IMR-90 (cell line): Measurements from ENCODE around the gene MYO5A. TPM values are rescaled to one million over a fixed set of nuclear protein-coding genes. Genes with fewer than 3 reads are reported as not detected.

Experiments
- ATAC-seq: fragments of 200-7000 bp; cut with Tn5 transposase; 2 replicates; pipeline ENCODE4 v1.9.1; 2020; ENCODE audit warnings: low read depth, mild to moderate bottlenecking, moderate library complexity
- BruUV-seq: library from RNA; stranded (reverse); fragments of 400-500 nt; replicated peaks from 2 replicates; lab custom pipeline; 2021; lab: Mats Ljungman, UMichigan
- CTCF ChIA-PET: fragments of 300-600 bp; formaldehyde crosslinking; extraction: SDS; loops from one replicate; lab custom pipeline; 2021; ENCODE audit warnings: antibody characterized with exemption; lab: Yijun Ruan, JAX
- POLR2A ChIA-PET: fragments of 300-600 bp; sonication (Branson Sonifier 250); formaldehyde crosslinking; loops from one replicate; lab custom pipeline; 2022; ENCODE audit warnings: antibody characterized with exemption; ENCODE audit not compliant: unreplicated experiment; lab: Charles Lee
- DNase-seq: peaks from one replicate; pipeline ENCODE4 v3.0.0; 2013
- H2AFZ ChIP-seq: replicated peaks from 2 replicates; pipeline ENCODE3; 2013; ENCODE audit warnings: low read length, mild to moderate bottlenecking; ENCODE audit not compliant: poor library complexity
- H2AK5ac ChIP-seq: 2 replicates; pipeline ENCODE4 v1.6.1; 2013; ENCODE audit warnings: low read depth, low read length, inconsistent platforms
- H2AK9ac ChIP-seq: replicated peaks from 2 replicates; pipeline ENCODE3; 2013; ENCODE audit warnings: mild to moderate bottlenecking, low read depth, low read length, moderate library complexity; ENCODE audit not compliant: poor library complexity
- H2BK120ac ChIP-seq: 2 replicates; pipeline ENCODE4 v1.6.1; 2013; ENCODE audit warnings: low read depth, low read length, inconsistent platforms
- H2BK15ac ChIP-seq: 3 replicates; pipeline ENCODE4 v1.6.1; 2013; ENCODE audit warnings: low read depth, low read length, inconsistent platforms
- H2BK20ac ChIP-seq: 2 replicates; pipeline ENCODE4 v1.6.1; 2013; ENCODE audit warnings: low read depth, mild to moderate bottlenecking, inconsistent platforms, low read length, moderate library complexity
- H2BK5ac ChIP-seq: 2 replicates; pipeline ENCODE4 v1.6.1; 2013; ENCODE audit warnings: mild to moderate bottlenecking, low read depth, low read length, inconsistent platforms; ENCODE audit not compliant: poor library complexity, severe bottlenecking
- H3K14ac ChIP-seq: replicated peaks from 2 replicates; pipeline ENCODE4 v1.6.1; 2013; ENCODE audit warnings: low read depth, low read length, inconsistent platforms
- H3K18ac ChIP-seq: 2 replicates; pipeline ENCODE4 v1.6.1; 2013; ENCODE audit warnings: low read depth, low read length, control low read depth
- H3K23ac ChIP-seq: 2 replicates; pipeline ENCODE4 v1.6.1; 2013; ENCODE audit warnings: low read depth, low read length, inconsistent platforms
- H3K27ac ChIP-seq: 2 replicates; pipeline ENCODE4 v1.5.1; 2013; ENCODE audit warnings: mild to moderate bottlenecking, control low read depth, low read length; ENCODE audit not compliant: insufficient read depth
- H3K27me3 ChIP-seq: 2 replicates; pipeline ENCODE4 v1.6.1; 2013; ENCODE audit warnings: low read length; ENCODE audit not compliant: control insufficient read depth, insufficient read depth
- H3K36me3 ChIP-seq: 2 replicates; pipeline ENCODE4 v1.6.1; 2013; ENCODE audit warnings: low read length, mixed read lengths; ENCODE audit not compliant: control insufficient read depth, insufficient read depth
- H3K4ac ChIP-seq: 2 replicates; pipeline ENCODE4 v1.6.1; 2013; ENCODE audit warnings: low read depth, low read length, inconsistent platforms
- H3K4me1 ChIP-seq: 2 replicates; pipeline ENCODE4 v1.6.1; 2013; ENCODE audit warnings: low read length, mixed read lengths; ENCODE audit not compliant: control insufficient read depth, insufficient read depth
- H3K4me2 ChIP-seq: 2 replicates; pipeline ENCODE4 v1.6.1; 2013; ENCODE audit warnings: low read depth, mild to moderate bottlenecking, control low read depth, low read length, moderate library complexity
- H3K4me3 ChIP-seq: 2 replicates; pipeline ENCODE4 v1.5.1; 2013; ENCODE audit warnings: low read depth, mild to moderate bottlenecking, control low read depth, low read length, moderate library complexity; ENCODE audit not compliant: insufficient read depth
- H3K56ac ChIP-seq: 2 replicates; pipeline ENCODE4 v1.6.1; 2013; ENCODE audit warnings: low read length, inconsistent platforms; ENCODE audit not compliant: insufficient read depth; ENCODE audit errors: extremely low read depth
- H3K79me1 ChIP-seq, 2 experiments: 2 replicates each; pipeline ENCODE4 v1.6.1; 2013; ENCODE audit warnings: low read length in 2 of 2, inconsistent platforms in 1 of 2, low read depth in 1 of 2
- H3K9ac ChIP-seq: 2 replicates; pipeline ENCODE4 v1.6.1; 2013; ENCODE audit warnings: low read depth, low read length, control low read depth
- H3K9me1 ChIP-seq: 2 replicates; pipeline ENCODE4 v1.6.1; 2013; ENCODE audit warnings: low read length, inconsistent platforms; ENCODE audit not compliant: insufficient read depth
- H3K9me3 ChIP-seq: 2 replicates; pipeline ENCODE4 v1.6.1; 2013; ENCODE audit warnings: low read length; ENCODE audit not compliant: control insufficient read depth, insufficient read depth
- H4K20me1 ChIP-seq: 2 replicates; pipeline ENCODE4 v1.6.1; 2013; ENCODE audit warnings: low read length, inconsistent platforms; ENCODE audit not compliant: insufficient read depth
- H4K5ac ChIP-seq: 2 replicates; pipeline ENCODE4 v1.6.1; 2013; ENCODE audit warnings: mild to moderate bottlenecking, low read depth, low read length, control low read depth
- H4K8ac ChIP-seq, 2 experiments: 2 replicates each; pipeline ENCODE4 v1.6.1; 2013; ENCODE audit warnings: low read depth in 2 of 2, low read length in 2 of 2, control low read depth in 1 of 2, inconsistent platforms in 1 of 2
- H4K91ac ChIP-seq: 2 replicates; pipeline ENCODE4 v1.6.1; 2013; ENCODE audit warnings: low read depth, low read length, inconsistent platforms; ENCODE audit not compliant: insufficient read depth
- BHLHE40 ChIP-seq: fragments of 150-350 bp; IDR thresholded peaks from 2 replicates; pipeline ENCODE4 v1.6.1; 2016; ENCODE audit warnings: mild to moderate bottlenecking, low read depth, low read length
- CHD1 ChIP-seq: IDR thresholded peaks from 2 replicates; pipeline ENCODE4 v1.6.1; 2012; ENCODE audit warnings: low read depth, low read length, improper control_type of control experiment
- CTCF ChIP-seq: conservative IDR thresholded peaks from 2 replicates; pipeline ENCODE4 v1.5.1; 2012; ENCODE audit warnings: mild to moderate bottlenecking, low read depth, low read length, improper control_type of control experiment
- ELK1 ChIP-seq: fragments of 150-350 bp; IDR thresholded peaks from 2 replicates; pipeline ENCODE4 v1.6.1; 2016; ENCODE audit warnings: low read depth, mild to moderate bottlenecking, low read length, moderate library complexity, borderline replicate concordance
- FOS ChIP-seq: fragments of 150-350 bp; IDR thresholded peaks from 2 replicates; pipeline ENCODE4 v1.6.1; 2016; ENCODE audit warnings: low read depth, low read length
- MAFK ChIP-seq: IDR thresholded peaks from 2 replicates; pipeline ENCODE4 v1.6.1; 2012; ENCODE audit warnings: low read depth, low read length, improper control_type of control experiment
- MAZ ChIP-seq: IDR thresholded peaks from 2 replicates; pipeline ENCODE4 v1.6.1; 2012; ENCODE audit warnings: low read depth, mild to moderate bottlenecking, low read length, improper control_type of control experiment, moderate library complexity, borderline replicate concordance
- MXI1 ChIP-seq: IDR thresholded peaks from 2 replicates; pipeline ENCODE4 v1.6.1; 2012; ENCODE audit warnings: low read depth, mild to moderate bottlenecking, low read length, moderate library complexity, borderline replicate concordance
- NFE2L2 ChIP-seq: fragments of 150-350 bp; IDR thresholded peaks from 2 replicates; pipeline ENCODE4 v1.6.1; 2016; ENCODE audit warnings: low read depth, mild to moderate bottlenecking, low read length
- POLR2A ChIP-seq: IDR thresholded peaks from 2 replicates; pipeline ENCODE4 v1.6.1; 2012; ENCODE audit warnings: mild to moderate bottlenecking, low read depth, low read length
- RAD21 ChIP-seq: IDR thresholded peaks from 2 replicates; pipeline ENCODE4 v1.6.1; 2012; ENCODE audit warnings: low read length, improper control_type of control experiment
- RCOR1 ChIP-seq: IDR thresholded peaks from 2 replicates; pipeline ENCODE4 v1.6.1; 2012; ENCODE audit warnings: mild to moderate bottlenecking, low read length, improper control_type of control experiment; ENCODE audit not compliant: insufficient replicate concordance
- RFX5 ChIP-seq: IDR thresholded peaks from 2 replicates; pipeline ENCODE4 v1.8.0; 2012; ENCODE audit warnings: low read depth, mild to moderate bottlenecking, low read length, moderate library complexity
- USF2 ChIP-seq: fragments of 150-350 bp; IDR thresholded peaks from 2 replicates; pipeline ENCODE4 v1.6.1; 2017; ENCODE audit warnings: mild to moderate bottlenecking, antibody characterized with exemption, low read length, low read depth
- WGBS, 2 experiments: methylation state at CpG; one replicate each; pipeline versions ENCODE4 v1.1.5 to v1.1.7; 2013; ENCODE audit warnings: missing lambda C conversion rate in 2 of 2; ENCODE audit not compliant: insufficient read length in 1 of 2; ENCODE audit errors: extremely low coverage in 2 of 2; 5-methylcytosine and 5-hydroxymethylcytosine counted together
- dilution Hi-C: fragments of 300-500 bp; cut with HindIII; formaldehyde crosslinking; loops from one replicate; pipeline ENCODE4 v1.14.3; 2018; ENCODE audit warnings: low sequenced_read_pairs; ENCODE audit not compliant: unreplicated experiment
- in situ Hi-C: fragments of 300-500 bp; cut with MboI; formaldehyde crosslinking; loops from 3 replicates; pipeline ENCODE4 v1.14.3; 2019; ENCODE audit warnings: low sequenced_read_pairs, inconsistent platforms, mixed read lengths
- intact Hi-C: fragments of 100-400 bp; cut with micrococcal nuclease; formaldehyde crosslinking; loops from 2 replicates; pipeline ENCODE4 v1.10.0; 2022
- polyA plus RNA-seq, 3 experiments: library from polyadenylated mRNA; depleted of rRNA; stranded (reverse); fragments of >200 nt; gene quantifications; 2 replicates each; pipeline ENCODE4 v1.2.3, GENCODE V29; 2012; ENCODE audit warnings: low replicate concordance in 1 of 3
- total RNA-seq: library from RNA; depleted of rRNA; stranded (reverse); fragments of >200 nt; gene quantifications from 2 replicates; pipeline ENCODE4 v1.2.3, GENCODE V29; 2012

MYO5A gene
- total and polyA plus RNA-seq, 2 of the 4 experiments (the other 2 are of a cell fraction) = 19.4 to 69.2 TPM

GRCh38 chr15:52360229-52361203 lies 168.2 kb downstream of the MYO5A start:
- no peak overlapping the region for H3K27ac ChIP-seq
- no peak overlapping the region for H3K4me2 ChIP-seq
- H2BK20ac ChIP-seq = no peak overlapping the region
- no peak overlapping the region for H2AFZ ChIP-seq
- POLR2A ChIA-PET = no interaction called here
- H2BK120ac ChIP-seq = no peak overlapping the region
- H3K23ac ChIP-seq = no peak overlapping the region
- 92% methylated on average over 2 of the region's 9 CpGs; no CpG with 5 or more reads in 1 of the 2 experiments for WGBS, 2 experiments
- no peak overlapping the region for H2AK9ac ChIP-seq
- peaks cover 10% of the 10 kb centered on the region for H3K36me3 ChIP-seq
- CTCF ChIA-PET = no interaction called here
- no peaks in the 10 kb centered on the region; the same call in 1 of the 2 replicates for H3K4me1 ChIP-seq
- H2BK5ac ChIP-seq = no peak overlapping the region
- H4K8ac ChIP-seq = no peak overlapping the region
- no peak overlapping the region for H3K14ac ChIP-seq
- H2BK15ac ChIP-seq = no peak overlapping the region
- BruUV-seq = no TSS peak
- in situ Hi-C loops (no loop called here), dilution Hi-C loops (no loop called here), intact Hi-C loops (no loop called here)
- H3K9ac ChIP-seq = no peak overlapping the region
- no peaks in the 10 kb centered on the region for H4K20me1 ChIP-seq
- H4K91ac ChIP-seq = no peak overlapping the region
- DNase-seq = no peak
- no peak overlapping the region for H4K5ac ChIP-seq
- no peak overlapping the region for H3K4ac ChIP-seq
- no peaks in the 10 kb centered on the region; a peak in 1 of 4 replicates for H3K79me1 ChIP-seq
- H3K9me3 ChIP-seq = no peaks in the 10 kb centered on the region
- ATAC-seq = no peak
- no peak overlapping the region for H3K18ac ChIP-seq
- H3K27me3 ChIP-seq = no peaks in the 10 kb centered on the region
- no peaks in the 10 kb centered on the region for H3K9me1 ChIP-seq
- no peak overlapping the region for H3K4me3 ChIP-seq
- no peak overlapping the region for H3K56ac ChIP-seq
- H2AK5ac ChIP-seq = no peak overlapping the region
- TF ChIP-seq CTCF = no peak
- no peak for TF ChIP-seq RCOR1
- no peak for TF ChIP-seq ELK1
- no peak for TF ChIP-seq MAZ
- TF ChIP-seq NFE2L2 = no peak
- TF ChIP-seq USF2 = no peak
- TF ChIP-seq RFX5 = no peak
- TF ChIP-seq MXI1 = no peak
- no peak for TF ChIP-seq MAFK
- no peak for TF ChIP-seq FOS
- no peak for TF ChIP-seq POLR2A
- no peak for TF ChIP-seq CHD1
- TF ChIP-seq BHLHE40 = no peak
- TF ChIP-seq RAD21 = no peak
